K562 (cell line): ENCODE data around the gene SDF4. TPM values are rescaled to one million over a fixed set of nuclear protein-coding genes. Genes with fewer than 3 reads are reported as not detected.
"Not testable (repeated sequence)": the region's sequence is repeated elsewhere in the genome, so short reads cannot be mapped to it uniquely, and the experiment has no call there.

Experiments used
- ATAC-seq: fragments of 200-7000 bp; cut with Tn5 transposase; 3 replicates; pipeline ENCODE4 v1.9.1; 2020; ENCODE audit warnings: moderate library complexity
- BruUV-seq: library from RNA; stranded (reverse); fragments of 400-500 nt; replicated peaks from 2 replicates; lab custom pipeline; 2021; lab: Mats Ljungman, UMichigan
- CTCF ChIA-PET: fragments of 300-600 bp; formaldehyde crosslinking; extraction: SDS; loops from one replicate; lab custom pipeline; 2021; ENCODE audit warnings: low intra/inter-chr PET ratio; lab: Yijun Ruan, JAX
- POLR2A ChIA-PET: fragments of 300-600, 350-650 bp; sonication (Branson Sonifier 250); formaldehyde crosslinking; extraction: SDS; loops from one replicate; lab custom pipeline; 2021; ENCODE audit warnings: antibody characterized with exemption, inconsistent platforms; lab: Yijun Ruan, JAX
- DNase-seq, 4 experiments: peaks; one replicate each; pipeline versions ENCODE4 v3.0.0 to v3.0.0-alpha.2; 2011 to 2018; ENCODE audit warnings: low spot score in 3 of 4, mixed read lengths in 3 of 4; ENCODE audit errors: extremely low read depth in 1 of 4
- FAIRE-seq: peaks from 2 replicates; lab custom pipeline; 2011; peaks lifted over from hg19 to GRCh38; lab: Jason Lieb, UNC
- H2AFZ ChIP-seq: 2 replicates; pipeline ENCODE4 v1.6.0; 2011; ENCODE audit warnings: low read depth, low read length, control low read depth, inconsistent platforms
- H3K27ac ChIP-seq: fragments of 200-600 bp; 3 replicates; pipeline ENCODE4 v1.8.0; 2011; ENCODE audit warnings: low read depth, mild to moderate bottlenecking, control low read depth, inconsistent platforms, low read length, moderate library complexity, mixed read lengths; ENCODE audit errors: extremely low read depth
- H3K27me3 ChIP-seq, 2 experiments: fragments of 300-600 bp in 1 of 2; 2 replicates in 1 of 2; 3 replicates in 1 of 2; pipeline versions ENCODE4 v1.6.0 to v1.8.0; 2011; ENCODE audit warnings: inconsistent platforms in 2 of 2, low read length in 2 of 2, mild to moderate bottlenecking in 1 of 2, mixed read lengths in 1 of 2, moderate library complexity in 1 of 2; ENCODE audit not compliant: control insufficient read depth in 2 of 2, insufficient read depth in 2 of 2
- H3K36me3 ChIP-seq: fragments of 300-600 bp; 3 replicates; pipeline ENCODE4 v1.8.0; 2011; ENCODE audit warnings: mild to moderate bottlenecking, low read length, inconsistent platforms; ENCODE audit not compliant: control insufficient read depth, insufficient read depth
- H3K4me1 ChIP-seq, 2 experiments: fragments of 200-600 bp in 1 of 2; replicated peaks in 1 of 2; 2 replicates in 1 of 2; 3 replicates in 1 of 2; pipeline versions ENCODE4 v1.5.1 to v1.8.0; 2011; ENCODE audit warnings: inconsistent platforms in 2 of 2, low read length in 2 of 2, mild to moderate bottlenecking in 1 of 2, mixed read lengths in 1 of 2, moderate library complexity in 1 of 2; ENCODE audit not compliant: control insufficient read depth in 2 of 2, insufficient read depth in 2 of 2
- H3K4me2 ChIP-seq: 2 replicates; pipeline ENCODE4 v1.6.1; 2011; ENCODE audit warnings: low read length, control low read depth, inconsistent platforms, mixed read lengths; ENCODE audit not compliant: insufficient read depth
- H3K4me3 ChIP-seq: fragments of 200-600 bp; sonication (generic), shearing (Covaris generic); 2 replicates; pipeline ENCODE4 v1.5.1; 2016; ENCODE audit warnings: control low read depth, inconsistent platforms
- H3K79me2 ChIP-seq: fragments of 200-600 bp; 3 replicates; pipeline ENCODE4 v1.8.0; 2011; ENCODE audit warnings: low read length, inconsistent platforms; ENCODE audit not compliant: control insufficient read depth, insufficient read depth
- H3K9ac ChIP-seq, 2 experiments: 2 replicates each; pipeline versions ENCODE4 v1.6.0 to v1.6.1; 2011; ENCODE audit warnings: low read depth in 2 of 2, low read length in 2 of 2, control low read depth in 1 of 2, inconsistent platforms in 1 of 2, mild to moderate bottlenecking in 1 of 2, mixed read lengths in 1 of 2; ENCODE audit not compliant: insufficient read depth in 1 of 2
- H3K9me1 ChIP-seq: one replicate; pipeline ENCODE4 v1.6.0; 2011; ENCODE audit warnings: inconsistent platforms, mild to moderate bottlenecking, low read length, moderate library complexity; ENCODE audit not compliant: control insufficient read depth, insufficient read depth
- H3K9me3 ChIP-seq: replicated peaks from 2 replicates; pipeline ENCODE4 v1.5.1; 2011; ENCODE audit warnings: low read depth, low read length, inconsistent platforms; ENCODE audit not compliant: control insufficient read depth, insufficient read depth
- H4K20me1 ChIP-seq: replicated peaks from 2 replicates; pipeline ENCODE4 v1.6.1; 2011; ENCODE audit warnings: low read length, inconsistent platforms, mixed read lengths; ENCODE audit not compliant: control insufficient read depth, insufficient read depth
- TFAP4 ChIP-seq: sonication (generic); formaldehyde crosslinking; IDR thresholded peaks from 2 replicates; pipeline ENCODE4 v1.8.0; 2022; ENCODE audit warnings: missing genetic modification reagents, mild to moderate bottlenecking, moderate library complexity, borderline replicate concordance
- ZEB2 ChIP-seq: fragments of 450-650 bp; IDR thresholded peaks from 2 replicates; pipeline ENCODE4 v1.6.1; 2016
- WGBS: fragments of 100-300 bp; shearing (Covaris generic); methylation state at CpG from one replicate; pipeline ENCODE4 v1.1.6; 2016; ENCODE audit warnings: low coverage, mixed read lengths; ENCODE audit not compliant: insufficient coverage; ENCODE audit errors: missing lambda C conversion rate; 5-methylcytosine and 5-hydroxymethylcytosine counted together
- in situ Hi-C: fragments of 300-500 bp; cut with MboI; formaldehyde crosslinking; loops from 4 replicates; pipeline ENCODE4 v1.15.0; 2018; ENCODE audit warnings: inconsistent platforms, mixed read lengths
- intact Hi-C: fragments of 100-400 bp; cut with micrococcal nuclease; formaldehyde crosslinking; loops from 2 replicates; pipeline ENCODE4 v1.14.2; 2022
- polyA plus RNA-seq, 8 experiments: library from polyadenylated mRNA; depleted of rRNA in 4 of 8; stranded (reverse) in 5 of 8; unstranded in 3 of 8; fragments of >200 nt; fragmentation: Nextera tagmentation in 2 of 8; fragmentation: Illumina TruSeq in 1 of 8; extraction: Ambion mirVana in 2 of 8; extraction: Trizol in 1 of 8; gene quantifications; 2 replicates each; pipeline versions ENCODE4 v1.2.1 to v1.2.3, GENCODE V29; 2011 to 2014; ENCODE audit warnings: inconsistent platforms in 1 of 8, missing spikeins in 1 of 8
- total RNA-seq, 7 experiments: library from RNA; depleted of rRNA in 6 of 7; stranded (reverse); fragments of >200 nt in 6 of 7; fragmentation: Illumina TruSeq in 2 of 7; extraction: Trizol in 2 of 7; gene quantifications; 2 replicates each; pipeline versions ENCODE4 v1.2.1 to v1.2.3, GENCODE V29; 2011 to 2021; ENCODE audit warnings: low replicate concordance in 1 of 7

SDF4 gene
- total and polyA plus RNA-seq, 9 of the 15 experiments (the other 6 are each of a cell fraction or from before 2014, with no cell fraction given): 0.35 to 160 (median 65.2) TPM

- intact Hi-C loops, H3K36me3 ChIP-seq, H3K27ac ChIP-seq, H4K20me1 ChIP-seq, H3K4me3 ChIP-seq, ATAC-seq, H3K9ac ChIP-seq, H3K9me3 ChIP-seq, H2AFZ ChIP-seq, H3K4me2 ChIP-seq, BruUV-seq, CTCF ChIA-PET, FAIRE-seq, H3K9me1 ChIP-seq, in situ Hi-C loops, H3K79me2 ChIP-seq: not testable (repeated sequence)
- Histone ChIP-seq H3K4me1 (peaks cover 0 to 64% of the 10 kb centered on the region in 2 experiments; a peak in 2 of 5 replicates), H3K27me3 (peaks cover 50 to 82% of the 10 kb centered on the region in 2 experiments)
- peak in 1 of 4 experiments; percentile 7 for DNase-seq
- TF ChIP-seq TFAP4 (CRISPR knock-in tag) (0 out of 2 replicates have a peak, but pooled peaks have one; percentile 18), ZEB2 (peak; percentile 66; the same call in 1 of the 2 replicates)
- 11% methylated on average over 20 of the region's 22 CpGs for WGBS
- POLR2A ChIA-PET: interaction anchor here (0.8 to 1.1 kb wide), 2 partner anchors 10 to 23 kb away, joined by 3 to 4 read pairs; no protein-coding TSS in a partner anchor
These were observed 55.6 kb downstream of the SDF4 start for GRCh38 chr1:1176063-1176761.
